ENCODE measurements around the gene MX1. TPM values are rescaled to one million over a fixed set of nuclear protein-coding genes. Genes with fewer than 3 reads are reported as not detected.

Gene MX1
- total RNA-seq, 1 donor from 2014 or later: 82.5 TPM

GRCh38 chr21:41402796-41403195 lies 23.2 kb upstream of the MX1 start:
- no peak for DNase-seq (ENCODE audit: low spot score in 2 of 2)
- Histone ChIP-seq H3K36me3 (peaks cover 0 to 2% of the 10 kb centered on the region in 2 donors), H3K4me3 (no peak overlapping the region), H3K9me3 (no peaks in the 10 kb centered on the region), H3K27me3 (no peaks in the 10 kb centered on the region), H3K4me1 (no peaks in the 10 kb centered on the region), H3K27ac (no peak overlapping the region)
- TF ChIP-seq CTCF (IDR thresholded peaks at IDR 0.05): no peak
- intact Hi-C loops (cut with DNase I): no loop called here

- no peaks in the 10 kb centered on the region for H3K27me3 ChIP-seq
- intact Hi-C loops (cut with DNase I): no loop called here
- no peaks in the 10 kb centered on the region for H3K4me1 ChIP-seq
- no peak for DNase-seq (ENCODE audit: low spot score in 2 of 2)
- TF ChIP-seq CTCF (IDR thresholded peaks at IDR 0.05): no peak
- no peak overlapping the region for H3K4me3 ChIP-seq
- no peaks in the 10 kb centered on the region for H3K9me3 ChIP-seq
- H3K27ac ChIP-seq: no peak overlapping the region
- peaks cover 0 to 2% of the 10 kb centered on the region in 2 donors for H3K36me3 ChIP-seq
Measured at GRCh38 chr21:41403331-41403730, 22.7 kb upstream of the MX1 start.

GRCh38 chr21:41403966-41404365 lies 22.1 kb upstream of the MX1 start:
- DNase-seq (ENCODE audit: low spot score in 2 of 2): no peak
- H3K36me3 ChIP-seq: peaks cover 0 to 2% of the 10 kb centered on the region in 2 donors
- no peak for TF ChIP-seq CTCF (IDR thresholded peaks at IDR 0.05)

GRCh38 chr21:41405321-41405720 lies 20.7 kb upstream of the MX1 start:
- Histone ChIP-seq H3K4me1 (no peaks in the 10 kb centered on the region), H3K36me3 (peaks cover 0 to 2% of the 10 kb centered on the region in 2 donors), H3K27me3 (no peaks in the 10 kb centered on the region), H3K27ac (no peak overlapping the region), H3K4me3 (no peak overlapping the region), H3K9me3 (no peaks in the 10 kb centered on the region)
- no peak for TF ChIP-seq CTCF (IDR thresholded peaks at IDR 0.05)
- no peak for DNase-seq (ENCODE audit: low spot score in 2 of 2)
- intact Hi-C loops (cut with DNase I): no loop called here

More at GRCh38 chr21:41403966-41404365, 22.1 kb upstream of the MX1 start:
- intact Hi-C loops (cut with DNase I): no loop called here
- Histone ChIP-seq H3K4me1 (no peaks in the 10 kb centered on the region), H3K9me3 (no peaks in the 10 kb centered on the region), H3K27ac (no peak overlapping the region), H3K4me3 (no peak overlapping the region), H3K27me3 (no peaks in the 10 kb centered on the region)

- no peaks in the 10 kb centered on the region for H3K9me3 ChIP-seq
- no peak overlapping the region for H3K27ac ChIP-seq
- intact Hi-C loops (cut with DNase I): no loop called here
- DNase-seq (ENCODE audit: low spot score in 2 of 2): no peak
- no peak for TF ChIP-seq CTCF (IDR thresholded peaks at IDR 0.05)
- no peaks in the 10 kb centered on the region for H3K27me3 ChIP-seq
- H3K36me3 ChIP-seq: peaks cover 0 to 2% of the 10 kb centered on the region in 2 donors
- H3K4me3 ChIP-seq: no peak overlapping the region
- H3K4me1 ChIP-seq: no peaks in the 10 kb centered on the region
Measured at GRCh38 chr21:41406340-41406739, 19.7 kb upstream of the MX1 start.

Data from ascending aorta (tissue), 2 donors.